GM23338 (cell line): ENCODE measurements around the gene FLOT1.

Experiments
- CREB1 ChIP-seq: fragments of 250-450 bp; sonication (Bioruptor Pico); IDR thresholded peaks from 2 replicates; pipeline ENCODE4 v1.5.0; 2020; ENCODE audit warnings: low read depth, mild to moderate bottlenecking, moderate library complexity
- EZH2 ChIP-seq: fragments of 200-600 bp; sonication (generic); IDR thresholded peaks from one replicate; pipeline ENCODE4 v1.8.0; 2017; ENCODE audit warnings: antibody characterized with exemption, mild to moderate bottlenecking, low read depth; ENCODE audit not compliant: unreplicated experiment
- EZH2phosphoT487 ChIP-seq: fragments of 200-600 bp; sonication (generic); IDR thresholded peaks from one replicate; pipeline ENCODE4 v1.8.1; 2018; ENCODE audit warnings: antibody characterized with exemption; ENCODE audit not compliant: unreplicated experiment
- JUNB ChIP-seq: IDR thresholded peaks from one replicate; pipeline ENCODE4 v1.6.1; 2016; ENCODE audit warnings: antibody characterized with exemption; ENCODE audit not compliant: unreplicated experiment
- POLR2AphosphoS5 ChIP-seq: IDR thresholded peaks from 2 replicates; pipeline ENCODE4 v1.6.1; 2016; ENCODE audit warnings: antibody characterized with exemption, low read depth
- STAT1 ChIP-seq: IDR thresholded peaks from one replicate; pipeline ENCODE4 v1.6.1; 2016; ENCODE audit warnings: antibody characterized with exemption; ENCODE audit not compliant: unreplicated experiment
- ZNF331 ChIP-seq: fragments of 250-450 bp; sonication (Bioruptor Pico); IDR thresholded peaks from 2 replicates; pipeline ENCODE4 v1.5.0; 2020; ENCODE audit warnings: low read depth, mild to moderate bottlenecking, moderate library complexity
- TF ChIP-seq, protein P1 (sequence below), 2 experiments: fragments of 200-600 bp in 1 of 2; sonication (generic) in 1 of 2; conservative IDR thresholded peaks; 2 replicates each; pipeline versions ENCODE4 v1.5.1 to v1.6.1; 2016 to 2017; ENCODE audit warnings: antibody characterized with exemption in 2 of 2, low read depth in 2 of 2, mild to moderate bottlenecking in 2 of 2, moderate library complexity in 1 of 2
- TF ChIP-seq, protein P2 (sequence below): IDR thresholded peaks from one replicate; pipeline ENCODE4 v1.6.1; 2018; ENCODE audit warnings: antibody characterized with exemption; ENCODE audit not compliant: unreplicated experiment

DNA sequence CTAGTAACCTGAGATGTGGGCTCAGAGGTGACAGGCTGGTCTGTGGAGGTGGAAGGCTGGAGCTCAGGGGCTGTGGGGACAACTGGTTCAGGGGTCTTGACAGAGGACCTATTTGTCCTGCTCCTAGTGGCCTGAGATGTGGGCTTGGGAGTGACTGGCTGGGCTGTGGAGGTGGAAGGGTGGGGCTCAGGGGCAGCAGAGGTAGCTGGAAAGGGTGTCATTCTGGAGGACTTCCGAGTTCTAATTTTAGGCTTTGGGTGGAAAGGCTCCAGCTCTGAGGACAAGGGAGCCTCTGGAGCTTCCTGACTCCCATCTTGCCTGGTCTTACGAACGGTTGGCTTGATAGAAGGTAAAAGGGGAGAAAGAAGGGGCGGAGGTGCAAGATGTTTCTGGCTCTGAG lies 36.9 kb downstream of the FLOT1 start:
- no peak for TF ChIP-seq EZH2
- TF ChIP-seq, protein P1, sequence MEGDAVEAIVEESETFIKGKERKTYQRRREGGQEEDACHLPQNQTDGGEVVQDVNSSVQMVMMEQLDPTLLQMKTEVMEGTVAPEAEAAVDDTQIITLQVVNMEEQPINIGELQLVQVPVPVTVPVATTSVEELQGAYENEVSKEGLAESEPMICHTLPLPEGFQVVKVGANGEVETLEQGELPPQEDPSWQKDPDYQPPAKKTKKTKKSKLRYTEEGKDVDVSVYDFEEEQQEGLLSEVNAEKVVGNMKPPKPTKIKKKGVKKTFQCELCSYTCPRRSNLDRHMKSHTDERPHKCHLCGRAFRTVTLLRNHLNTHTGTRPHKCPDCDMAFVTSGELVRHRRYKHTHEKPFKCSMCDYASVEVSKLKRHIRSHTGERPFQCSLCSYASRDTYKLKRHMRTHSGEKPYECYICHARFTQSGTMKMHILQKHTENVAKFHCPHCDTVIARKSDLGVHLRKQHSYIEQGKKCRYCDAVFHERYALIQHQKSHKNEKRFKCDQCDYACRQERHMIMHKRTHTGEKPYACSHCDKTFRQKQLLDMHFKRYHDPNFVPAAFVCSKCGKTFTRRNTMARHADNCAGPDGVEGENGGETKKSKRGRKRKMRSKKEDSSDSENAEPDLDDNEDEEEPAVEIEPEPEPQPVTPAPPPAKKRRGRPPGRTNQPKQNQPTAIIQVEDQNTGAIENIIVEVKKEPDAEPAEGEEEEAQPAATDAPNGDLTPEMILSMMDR (conservative IDR thresholded peaks at IDR 0.05; ENCODE audit: low read depth in 2 of 2), result no peak
- no peak for TF ChIP-seq JUNB
- TF ChIP-seq ZNF331 (CRISPR knock-in tag), result no peak
- TF ChIP-seq POLR2AphosphoS5, result no peak
- no peak for TF ChIP-seq EZH2phosphoT487
- no peak for TF ChIP-seq CREB1
- TF ChIP-seq, protein P2, sequence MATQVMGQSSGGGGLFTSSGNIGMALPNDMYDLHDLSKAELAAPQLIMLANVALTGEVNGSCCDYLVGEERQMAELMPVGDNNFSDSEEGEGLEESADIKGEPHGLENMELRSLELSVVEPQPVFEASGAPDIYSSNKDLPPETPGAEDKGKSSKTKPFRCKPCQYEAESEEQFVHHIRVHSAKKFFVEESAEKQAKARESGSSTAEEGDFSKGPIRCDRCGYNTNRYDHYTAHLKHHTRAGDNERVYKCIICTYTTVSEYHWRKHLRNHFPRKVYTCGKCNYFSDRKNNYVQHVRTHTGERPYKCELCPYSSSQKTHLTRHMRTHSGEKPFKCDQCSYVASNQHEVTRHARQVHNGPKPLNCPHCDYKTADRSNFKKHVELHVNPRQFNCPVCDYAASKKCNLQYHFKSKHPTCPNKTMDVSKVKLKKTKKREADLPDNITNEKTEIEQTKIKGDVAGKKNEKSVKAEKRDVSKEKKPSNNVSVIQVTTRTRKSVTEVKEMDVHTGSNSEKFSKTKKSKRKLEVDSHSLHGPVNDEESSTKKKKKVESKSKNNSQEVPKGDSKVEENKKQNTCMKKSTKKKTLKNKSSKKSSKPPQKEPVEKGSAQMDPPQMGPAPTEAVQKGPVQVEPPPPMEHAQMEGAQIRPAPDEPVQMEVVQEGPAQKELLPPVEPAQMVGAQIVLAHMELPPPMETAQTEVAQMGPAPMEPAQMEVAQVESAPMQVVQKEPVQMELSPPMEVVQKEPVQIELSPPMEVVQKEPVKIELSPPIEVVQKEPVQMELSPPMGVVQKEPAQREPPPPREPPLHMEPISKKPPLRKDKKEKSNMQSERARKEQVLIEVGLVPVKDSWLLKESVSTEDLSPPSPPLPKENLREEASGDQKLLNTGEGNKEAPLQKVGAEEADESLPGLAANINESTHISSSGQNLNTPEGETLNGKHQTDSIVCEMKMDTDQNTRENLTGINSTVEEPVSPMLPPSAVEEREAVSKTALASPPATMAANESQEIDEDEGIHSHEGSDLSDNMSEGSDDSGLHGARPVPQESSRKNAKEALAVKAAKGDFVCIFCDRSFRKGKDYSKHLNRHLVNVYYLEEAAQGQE, result no peak
- TF ChIP-seq STAT1, result no peak
